Pulmonary artery endothelial cell (primary cell): Measurements from ENCODE around the gene LANCL3. TPM values are rescaled to one million over a fixed set of nuclear protein-coding genes. Genes with fewer than 3 reads are reported as not detected.

Source experiments
- total RNA-seq: library from RNA; depleted of rRNA; stranded (reverse); fragments of >200 nt; gene quantifications from 2 replicates; pipeline ENCODE4 v1.2.3, GENCODE V29; 2014

LANCL3 gene
- total RNA-seq, 1 donor from 2014 or later: 0.99 TPM

Other genes starting within 250 kb of the LANCL3 start
- gene PRRG1, start 222.3 kb upstream of the LANCL3 start, total RNA-seq: 22.2 and 24.5 TPM in 2 replicates
- gene XK, start 114.1 kb downstream of the LANCL3 start, total RNA-seq: under 0.01 TPM in 2 replicates
- not detected in 2 replicates for gene CYBB, start 208.4 kb downstream of the LANCL3 start, total RNA-seq